Natural killer cell treated with Interleukin-12 subunit alpha and Interleukin-12 subunit beta and Interleukin-15 and Interleukin-18, amount 100 ng/mL, for 72 hours (primary cell): ENCODE measurements around the gene CCDC8. TPM values are rescaled to one million over a fixed set of nuclear protein-coding genes. Genes with fewer than 3 reads are reported as not detected.
"Not testable (repeated sequence)": the region's sequence is repeated elsewhere in the genome, so short reads cannot be mapped to it uniquely, and the experiment has no call there.

Experiments used
- ATAC-seq, 2 donors: fragments of 150-1000 bp; cut with Tn5 transposase in 1 of 2; sonication (Bioruptor Pico), chemical (Tn5 transposase) in 1 of 2; 2 replicates each; pipeline ENCODE4 v1.10.0; 2021
- DNase-seq: peaks from one replicate; pipeline ENCODE4 v3.0.0; 2022; ENCODE audit warnings: low spot score
- H3K27ac Mint-ChIP-seq, 2 donors: 1 replicate in 1 of 2; 2 replicates in 1 of 2; pipeline ENCODE4 v1.8.0; 2022; ENCODE audit warnings: mixed read lengths in 2 of 2, mild to moderate bottlenecking in 1 of 2, moderate library complexity in 1 of 2
- H3K27me3 Mint-ChIP-seq, 2 donors: 1 replicate in 1 of 2; 2 replicates in 1 of 2; pipeline ENCODE4 v1.8.0; 2022; ENCODE audit warnings: mixed read lengths in 2 of 2
- H3K36me3 Mint-ChIP-seq: one replicate; pipeline ENCODE4 v1.8.0; 2022; ENCODE audit warnings: mixed read lengths
- H3K4me1 Mint-ChIP-seq, 2 donors: 1 replicate in 1 of 2; 2 replicates in 1 of 2; pipeline ENCODE4 v1.8.0; 2022; ENCODE audit warnings: low read depth in 2 of 2, mixed read lengths in 2 of 2, mild to moderate bottlenecking in 1 of 2
- H3K4me3 Mint-ChIP-seq: one replicate; pipeline ENCODE4 v1.8.0; 2022; ENCODE audit warnings: mixed read lengths
- H3K9me3 Mint-ChIP-seq: 2 replicates; pipeline ENCODE4 v1.8.0; 2022; ENCODE audit warnings: mixed read lengths
- total RNA-seq, 2 donors: library from RNA; stranded (reverse); gene quantifications; one replicate each; pipeline ENCODE4 v1.2.3, GENCODE V29; 2022

The CCDC8 gene
- total RNA-seq, 2 donors from 2014 or later, result not detected

GRCh38 chr19:46446021-46446420 lies 32.7 kb upstream of the CCDC8 start:
- Mint-ChIP-seq H3K9me3 (peaks cover 4% of the 10 kb centered on the region), H3K4me3 (no peak overlapping the region), H3K4me1 (no peaks in the 10 kb centered on the region), H3K27ac (no peak overlapping the region), H3K27me3 (peaks cover 15 to 23% of the 10 kb centered on the region in 2 donors), H3K36me3 (peaks cover 8% of the 10 kb centered on the region)
- DNase-seq, result no peak
- no peak for ATAC-seq

- no peak for DNase-seq
- Mint-ChIP-seq H3K4me3 (no peak overlapping the region), H3K9me3 (no peaks in the 10 kb centered on the region), H3K27me3 (peaks cover 8 to 11% of the 10 kb centered on the region in 2 donors), H3K36me3 (no peaks in the 10 kb centered on the region), H3K27ac (no peak overlapping the region), H3K4me1 (no peaks in the 10 kb centered on the region)
- no peak for ATAC-seq
Observed at GRCh38 chr19:46442808-46443450, 29.6 kb upstream of the CCDC8 start.

- H3K9me3 Mint-ChIP-seq, result no peaks in the 10 kb centered on the region
- peaks cover 8% of the 10 kb centered on the region in 2 donors for H3K27me3 Mint-ChIP-seq
- H3K4me3 Mint-ChIP-seq, result no peak overlapping the region
- no peak for DNase-seq
- no peaks in the 10 kb centered on the region for H3K4me1 Mint-ChIP-seq
- H3K36me3 Mint-ChIP-seq, result no peaks in the 10 kb centered on the region
- no peak overlapping the region for H3K27ac Mint-ChIP-seq
- no peak for ATAC-seq
Observed at GRCh38 chr19:46441866-46442265, 28.5 kb upstream of the CCDC8 start.

GRCh38 chr19:46435689-46436088 lies 22.3 kb upstream of the CCDC8 start:
- not testable (repeated sequence) for H3K36me3 Mint-ChIP-seq, H3K4me1 Mint-ChIP-seq, H3K27ac Mint-ChIP-seq, ATAC-seq, DNase-seq, H3K4me3 Mint-ChIP-seq, H3K9me3 Mint-ChIP-seq
- peaks cover 4 to 14% of the 10 kb centered on the region in 2 donors for H3K27me3 Mint-ChIP-seq

- Mint-ChIP-seq H3K27me3 (peaks cover 10 to 15% of the 10 kb centered on the region in 2 donors), H3K36me3 (no peaks in the 10 kb centered on the region), H3K4me1 (peaks cover 0 to under 1% of the 10 kb centered on the region in 2 donors), H3K27ac (no peak overlapping the region), H3K9me3 (no peaks in the 10 kb centered on the region), H3K4me3 (no peak overlapping the region)
- no peak for DNase-seq
- no peak for ATAC-seq
Observed at GRCh38 chr19:46435009-46435408, 21.6 kb upstream of the CCDC8 start.

- H3K4me3 Mint-ChIP-seq, H3K36me3 Mint-ChIP-seq, H3K9me3 Mint-ChIP-seq, DNase-seq, ATAC-seq, H3K27ac Mint-ChIP-seq: not testable (repeated sequence)
- Mint-ChIP-seq H3K4me1 (peaks cover 8 to 12% of the 10 kb centered on the region in 2 donors), H3K27me3 (peaks cover 15 to 25% of the 10 kb centered on the region in 2 donors)
Observed at GRCh38 chr19:46433470-46433869, 20.1 kb upstream of the CCDC8 start.

GRCh38 chr19:46431824-46432223 lies 18.5 kb upstream of the CCDC8 start:
- DNase-seq (no peak), ATAC-seq (no peak)
- no peaks in the 10 kb centered on the region for H3K36me3 Mint-ChIP-seq
- H3K27me3 Mint-ChIP-seq, result peaks cover 29 to 37% of the 10 kb centered on the region in 2 donors
- H3K4me3 Mint-ChIP-seq, result no peak overlapping the region
- H3K4me1 Mint-ChIP-seq, result peaks cover 20 to 23% of the 10 kb centered on the region in 2 donors
- no peak overlapping the region for H3K27ac Mint-ChIP-seq
- no peaks in the 10 kb centered on the region for H3K9me3 Mint-ChIP-seq

GRCh38 chr19:46429999-46430398 lies 16.6 kb upstream of the CCDC8 start:
- Mint-ChIP-seq H3K4me3 (peak overlapping the region; percentile 27), H3K27ac (peak overlapping the region in 1 of 2 donors; percentile 14), H3K36me3 (no peaks in the 10 kb centered on the region), H3K27me3 (peaks cover 42 to 44% of the 10 kb centered on the region in 2 donors), H3K9me3 (no peaks in the 10 kb centered on the region), H3K4me1 (peaks cover 23 to 31% of the 10 kb centered on the region in 2 donors)
- DNase-seq, result no peak
- no peak for ATAC-seq

GRCh38 chr19:46428239-46429135 lies 15.1 kb upstream of the CCDC8 start, which contains the start of gene PNMA8C:
TSS of gene PNMA8C (minus strand) at chr19:46428936. CDS start at chr19:46428359, 577 bp downstream.
- Mint-ChIP-seq H3K4me3 (peak within 1 kb of the TSS; percentile 76), H3K36me3 (no peaks in the 10 kb centered on the region), H3K4me1 (peaks cover 23 to 31% of the 10 kb centered on the region in 2 donors), H3K27ac (peak within 1 kb of the TSS; percentile 14 to 61), H3K27me3 (peaks cover 42 to 44% of the 10 kb centered on the region in 2 donors), H3K9me3 (no peaks in the 10 kb centered on the region)
- DNase-seq, result peak; percentile 86
- peak; percentile 86 to 92 for ATAC-seq

- Mint-ChIP-seq H3K4me1 (peaks cover 23 to 31% of the 10 kb centered on the region in 2 donors), H3K27me3 (peaks cover 44% of the 10 kb centered on the region in 2 donors), H3K27ac (no peak overlapping the region), H3K9me3 (no peaks in the 10 kb centered on the region), H3K4me3 (peak overlapping the region; percentile 48), H3K36me3 (no peaks in the 10 kb centered on the region)
- no peak for DNase-seq
- no peak for ATAC-seq
Observed at GRCh38 chr19:46427518-46428045, 14.2 kb upstream of the CCDC8 start.

- H3K36me3 Mint-ChIP-seq, result no peaks in the 10 kb centered on the region
- H3K27me3 Mint-ChIP-seq, result peaks cover 41 to 44% of the 10 kb centered on the region in 2 donors
- H3K9me3 Mint-ChIP-seq, result no peaks in the 10 kb centered on the region
- peaks cover 23 to 31% of the 10 kb centered on the region in 2 donors for H3K4me1 Mint-ChIP-seq
- peak overlapping the region; percentile 48 for H3K4me3 Mint-ChIP-seq
- no peak for DNase-seq
- no peak overlapping the region for H3K27ac Mint-ChIP-seq
- peak in 1 of 2 donors; percentile 65 for ATAC-seq
Observed at GRCh38 chr19:46426506-46427162, 13.3 kb upstream of the CCDC8 start.

- peak overlapping the region; percentile 48 for H3K4me3 Mint-ChIP-seq
- no peaks in the 10 kb centered on the region for H3K9me3 Mint-ChIP-seq
- peaks cover 40 to 44% of the 10 kb centered on the region in 2 donors for H3K27me3 Mint-ChIP-seq
- H3K36me3 Mint-ChIP-seq, result no peaks in the 10 kb centered on the region
- no peak for DNase-seq
- ATAC-seq, result no peak
- no peak overlapping the region for H3K27ac Mint-ChIP-seq
- H3K4me1 Mint-ChIP-seq, result peaks cover 23 to 31% of the 10 kb centered on the region in 2 donors
Observed at GRCh38 chr19:46426035-46426505, 12.7 kb upstream of the CCDC8 start.

GRCh38 chr19:46423188-46423587 lies 9.8 kb upstream of the CCDC8 start:
- Mint-ChIP-seq H3K27ac (no peak overlapping the region), H3K9me3 (no peaks in the 10 kb centered on the region), H3K36me3 (no peaks in the 10 kb centered on the region), H3K4me1 (peaks cover 10 to 21% of the 10 kb centered on the region in 2 donors), H3K4me3 (no peak overlapping the region), H3K27me3 (peaks cover 33 to 44% of the 10 kb centered on the region in 2 donors)
- ATAC-seq (no peak), DNase-seq (no peak)
